ENCODE data around the gene OSBPL9.

GRCh38 chr1:51716746-51717145 lies 99.9 kb downstream of the OSBPL9 start:
- TF ChIP-seq, protein P1, sequence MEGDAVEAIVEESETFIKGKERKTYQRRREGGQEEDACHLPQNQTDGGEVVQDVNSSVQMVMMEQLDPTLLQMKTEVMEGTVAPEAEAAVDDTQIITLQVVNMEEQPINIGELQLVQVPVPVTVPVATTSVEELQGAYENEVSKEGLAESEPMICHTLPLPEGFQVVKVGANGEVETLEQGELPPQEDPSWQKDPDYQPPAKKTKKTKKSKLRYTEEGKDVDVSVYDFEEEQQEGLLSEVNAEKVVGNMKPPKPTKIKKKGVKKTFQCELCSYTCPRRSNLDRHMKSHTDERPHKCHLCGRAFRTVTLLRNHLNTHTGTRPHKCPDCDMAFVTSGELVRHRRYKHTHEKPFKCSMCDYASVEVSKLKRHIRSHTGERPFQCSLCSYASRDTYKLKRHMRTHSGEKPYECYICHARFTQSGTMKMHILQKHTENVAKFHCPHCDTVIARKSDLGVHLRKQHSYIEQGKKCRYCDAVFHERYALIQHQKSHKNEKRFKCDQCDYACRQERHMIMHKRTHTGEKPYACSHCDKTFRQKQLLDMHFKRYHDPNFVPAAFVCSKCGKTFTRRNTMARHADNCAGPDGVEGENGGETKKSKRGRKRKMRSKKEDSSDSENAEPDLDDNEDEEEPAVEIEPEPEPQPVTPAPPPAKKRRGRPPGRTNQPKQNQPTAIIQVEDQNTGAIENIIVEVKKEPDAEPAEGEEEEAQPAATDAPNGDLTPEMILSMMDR (IDR thresholded peaks at IDR 0.05) = no peak
- no peak for TF ChIP-seq EZH2 (IDR thresholded peaks at IDR 0.05; ENCODE audit: borderline replicate concordance, insufficient read depth, low read depth, low read length, poor library complexity, severe bottlenecking)

Measured in B cell (primary cell).